Ishikawa (cell line): ENCODE measurements around the gene TLE1.

Source experiments
- EP300 ChIP-seq: IDR thresholded peaks from 2 replicates; pipeline ENCODE4 v1.6.1; 2012; ENCODE audit warnings: borderline replicate concordance
- REST ChIP-seq: IDR thresholded peaks from 2 replicates; pipeline ENCODE4 v1.6.1; 2012; ENCODE audit warnings: low read depth, mild to moderate bottlenecking
- TAF1 ChIP-seq: IDR thresholded peaks from 2 replicates; pipeline ENCODE4 v1.6.1; 2012; ENCODE audit warnings: low read depth, mild to moderate bottlenecking
- TEAD4 ChIP-seq: IDR thresholded peaks from 2 replicates; pipeline ENCODE4 v1.6.1; 2012
- TF ChIP-seq, protein P1 (sequence below): IDR thresholded peaks from 2 replicates; pipeline ENCODE4 v1.6.1; 2012

- TF ChIP-seq TEAD4 (no peak), EP300 (no peak), TAF1 (no peak), REST (no peak)
- TF ChIP-seq, protein P1, sequence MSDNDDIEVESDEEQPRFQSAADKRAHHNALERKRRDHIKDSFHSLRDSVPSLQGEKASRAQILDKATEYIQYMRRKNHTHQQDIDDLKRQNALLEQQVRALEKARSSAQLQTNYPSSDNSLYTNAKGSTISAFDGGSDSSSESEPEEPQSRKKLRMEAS, result no peak
Observed at GRCh38 chr9:81616141-81616540, 73.2 kb downstream of the TLE1 start.
